Measurements from ENCODE around the gene CD6.

CD6 gene

DNA sequence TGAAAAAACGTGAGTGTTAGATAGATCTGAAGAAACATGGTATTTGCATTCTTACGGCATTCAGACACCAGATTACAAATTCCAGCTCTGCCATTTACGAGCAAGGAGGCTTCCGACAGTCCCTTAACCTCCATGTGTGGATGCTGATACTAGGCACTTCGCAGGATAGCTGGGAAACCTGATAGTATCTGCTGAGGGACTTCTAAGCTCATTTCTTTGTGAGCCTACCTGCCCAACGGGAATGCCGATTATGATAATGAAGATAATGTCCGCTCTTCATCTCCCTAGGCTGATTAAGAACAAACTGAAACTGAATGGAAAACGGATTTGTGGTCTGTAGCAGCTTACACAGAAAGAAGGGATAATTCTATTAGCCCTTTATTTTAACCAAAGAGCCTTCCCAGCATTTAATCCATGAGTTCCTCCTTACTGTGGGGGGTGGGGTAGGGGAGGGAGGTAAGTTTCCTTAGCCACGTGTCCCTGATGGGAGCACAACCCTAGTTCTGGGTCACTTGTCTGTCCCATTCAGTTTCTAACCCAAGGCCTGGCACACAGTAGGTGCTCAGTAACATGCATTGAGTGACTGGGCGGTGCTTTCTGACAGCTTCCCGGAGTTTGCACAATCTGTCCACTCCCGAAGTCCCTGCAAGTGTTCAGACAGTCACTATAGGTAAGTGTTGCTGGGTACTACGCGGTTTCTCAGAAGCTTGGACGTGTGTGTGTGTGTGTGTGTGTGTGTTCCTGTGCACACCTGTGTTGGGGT lies 39.2 kb downstream of the CD6 start:
- TF ChIP-seq GATA2 (IDR thresholded peaks at IDR 0.05; ENCODE audit: low read depth, low read length) (no peak), GATA3 (IDR thresholded peaks at IDR 0.05; ENCODE audit: low read depth, low read length) (no peak)

DNA sequence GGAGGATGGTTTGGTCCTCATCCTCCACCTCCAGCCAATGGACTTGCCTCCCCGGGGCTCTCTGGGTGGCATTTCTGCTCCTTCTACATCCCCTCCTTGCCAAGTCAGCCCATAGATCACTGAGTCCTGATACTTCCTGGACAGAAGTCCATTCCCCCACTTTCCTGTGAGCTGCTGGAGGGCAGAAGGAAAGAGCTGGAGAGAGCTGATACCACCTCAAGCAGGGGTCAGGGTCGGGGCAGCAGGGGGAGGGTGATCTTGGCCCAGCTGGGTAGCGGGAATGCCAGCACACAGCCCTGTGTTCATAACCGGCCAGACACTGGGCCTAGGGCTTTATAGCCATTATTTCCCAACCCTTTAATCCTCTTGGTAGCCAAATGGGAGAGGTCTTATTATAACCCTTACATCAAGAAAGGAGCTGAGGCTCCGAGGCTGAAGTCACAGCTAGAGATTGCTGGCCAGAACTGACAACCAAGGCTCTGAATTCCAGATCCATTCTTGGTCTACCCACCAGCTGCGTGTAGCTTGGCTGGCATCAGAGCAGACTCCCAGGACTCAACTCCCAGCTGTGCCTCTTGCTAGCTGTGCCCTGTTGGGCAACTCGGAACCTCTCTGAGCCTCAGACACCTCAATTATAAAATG lies 39.9 kb downstream of the CD6 start:
- TF ChIP-seq GATA2 (IDR thresholded peaks at IDR 0.05; ENCODE audit: low read depth, low read length), result no peak
- no peak for TF ChIP-seq GATA3 (IDR thresholded peaks at IDR 0.05; ENCODE audit: low read depth, low read length)

DNA sequence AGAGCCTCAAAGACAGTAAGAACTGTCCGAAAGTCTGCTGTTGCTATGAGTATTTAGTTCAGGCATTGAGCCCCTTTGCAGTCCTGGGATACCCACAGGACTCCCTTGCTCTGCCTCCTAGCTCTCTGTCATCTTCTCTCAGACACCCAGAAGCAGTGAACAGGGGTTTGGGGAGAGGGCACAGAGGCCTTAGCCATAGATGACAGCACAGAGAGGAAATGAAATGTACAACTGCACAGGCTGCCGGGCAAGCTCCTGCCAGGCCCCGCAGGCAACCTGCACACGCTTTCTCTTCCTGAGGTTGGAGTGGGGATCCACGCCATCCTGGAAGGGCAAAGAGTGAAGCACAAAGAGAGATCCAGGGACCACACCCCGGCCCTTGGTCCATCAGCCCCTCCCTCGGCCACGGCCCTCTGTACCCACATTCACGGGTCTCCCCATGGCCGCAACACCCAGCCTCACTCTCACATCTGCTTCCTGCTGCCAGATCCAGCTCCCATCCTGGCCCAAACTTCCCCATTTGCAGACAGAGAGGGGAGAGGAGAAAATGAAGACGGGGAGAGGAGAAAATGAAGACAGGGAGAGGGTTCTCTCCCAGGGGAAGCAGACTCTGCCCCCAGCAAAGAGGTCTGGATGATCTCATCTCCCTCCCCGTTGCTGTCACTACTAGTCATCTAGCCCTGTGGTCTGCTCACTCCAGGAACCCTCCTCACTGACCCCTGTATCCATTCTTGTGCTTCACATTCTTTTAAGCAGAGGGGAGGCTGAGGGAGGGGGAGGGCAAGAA lies 40.7 kb downstream of the CD6 start:
- TF ChIP-seq GATA3 (IDR thresholded peaks at IDR 0.05; ENCODE audit: low read depth, low read length) (no peak), GATA2 (IDR thresholded peaks at IDR 0.05; ENCODE audit: low read depth, low read length) (no peak)

DNA sequence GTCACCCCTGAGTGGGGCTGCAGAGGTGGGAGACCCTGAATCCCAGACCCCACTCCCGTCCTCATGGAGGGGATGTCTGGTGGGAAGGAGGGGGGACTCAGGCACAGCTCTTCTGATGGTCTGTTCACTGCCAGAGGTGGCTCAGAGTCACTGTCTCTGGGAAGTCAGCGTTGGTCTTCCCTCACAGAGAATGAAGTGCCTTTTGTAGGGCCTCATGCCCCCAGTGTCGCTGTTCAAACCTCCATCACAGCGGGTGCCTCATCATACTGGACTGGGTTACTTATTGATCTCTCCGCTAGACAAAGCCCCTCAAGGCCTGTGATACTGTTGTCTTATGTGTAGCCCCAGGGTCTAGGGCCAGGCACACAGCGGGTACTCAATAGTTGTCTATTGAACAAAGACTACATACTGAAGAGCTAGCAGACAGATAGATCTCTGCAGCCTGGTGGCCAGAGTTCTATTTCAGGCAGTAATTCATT lies 41.3 kb downstream of the CD6 start:
- no peak for TF ChIP-seq GATA3 (IDR thresholded peaks at IDR 0.05; ENCODE audit: low read depth, low read length)
- no peak for TF ChIP-seq GATA2 (IDR thresholded peaks at IDR 0.05; ENCODE audit: low read depth, low read length)

DNA sequence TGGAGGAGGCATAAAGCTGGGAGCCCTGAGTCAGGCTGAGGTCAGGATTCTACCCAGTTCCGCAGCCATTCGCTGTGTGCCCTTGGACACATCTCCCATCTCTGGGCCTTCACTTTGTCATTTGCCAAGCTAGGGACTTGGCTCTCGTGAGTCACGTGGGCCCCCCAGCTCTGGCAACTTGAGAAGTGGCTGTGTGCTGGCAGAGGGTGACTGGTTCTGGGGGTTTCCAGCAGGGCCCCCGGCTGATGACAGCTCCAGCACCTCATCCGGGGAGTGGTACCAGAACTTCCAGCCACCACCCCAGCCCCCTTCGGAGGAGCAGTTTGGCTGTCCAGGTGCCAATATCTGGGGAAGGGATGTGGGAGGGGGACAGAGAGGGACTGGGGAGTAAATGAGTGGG lies 46.6 kb downstream of the CD6 start:
- TF ChIP-seq GATA2 (IDR thresholded peaks at IDR 0.05; ENCODE audit: low read depth, low read length) (no peak), GATA3 (IDR thresholded peaks at IDR 0.05; ENCODE audit: low read depth, low read length) (no peak)

DNA sequence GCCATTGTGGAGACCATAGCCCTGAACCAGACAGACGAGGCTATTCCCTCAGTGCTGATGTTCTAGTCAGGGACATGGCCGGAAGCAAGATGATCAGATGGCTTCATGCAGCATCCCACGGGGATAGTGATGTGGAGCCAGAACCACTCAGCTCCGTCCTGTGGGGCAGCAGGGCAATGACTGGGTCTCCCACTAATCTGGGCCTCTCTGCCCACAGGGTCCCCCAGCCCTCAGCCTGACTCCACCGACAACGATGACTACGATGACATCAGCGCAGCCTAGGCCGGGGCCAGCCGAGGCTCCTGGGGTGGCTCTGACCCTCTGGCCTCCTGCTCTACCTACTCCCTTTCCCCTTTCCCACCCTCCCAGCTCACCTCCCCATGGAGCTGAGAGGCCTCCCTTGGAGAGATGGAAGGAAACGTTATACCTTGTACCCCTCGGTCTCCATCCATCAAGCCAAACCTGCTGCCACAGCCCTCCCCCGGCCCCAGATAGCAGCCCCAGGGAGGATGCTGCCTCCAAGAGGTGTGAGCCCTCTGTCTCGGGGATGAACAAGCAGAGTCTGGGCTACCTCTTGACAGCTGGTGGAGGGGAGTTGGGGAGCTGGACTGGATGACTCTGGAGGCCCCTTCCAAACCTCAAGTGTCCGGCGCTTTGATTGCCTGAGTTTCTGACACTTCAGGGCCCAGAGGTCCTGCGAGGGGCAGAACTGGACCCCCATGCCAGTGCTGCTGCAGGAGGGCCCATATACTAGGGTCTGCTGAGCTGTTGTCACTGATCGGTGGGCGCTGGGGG lies 47.8 kb downstream of the CD6 start:
- no peak for TF ChIP-seq GATA3 (IDR thresholded peaks at IDR 0.05; ENCODE audit: low read depth, low read length)
- TF ChIP-seq GATA2 (IDR thresholded peaks at IDR 0.05; ENCODE audit: low read depth, low read length), result no peak

DNA sequence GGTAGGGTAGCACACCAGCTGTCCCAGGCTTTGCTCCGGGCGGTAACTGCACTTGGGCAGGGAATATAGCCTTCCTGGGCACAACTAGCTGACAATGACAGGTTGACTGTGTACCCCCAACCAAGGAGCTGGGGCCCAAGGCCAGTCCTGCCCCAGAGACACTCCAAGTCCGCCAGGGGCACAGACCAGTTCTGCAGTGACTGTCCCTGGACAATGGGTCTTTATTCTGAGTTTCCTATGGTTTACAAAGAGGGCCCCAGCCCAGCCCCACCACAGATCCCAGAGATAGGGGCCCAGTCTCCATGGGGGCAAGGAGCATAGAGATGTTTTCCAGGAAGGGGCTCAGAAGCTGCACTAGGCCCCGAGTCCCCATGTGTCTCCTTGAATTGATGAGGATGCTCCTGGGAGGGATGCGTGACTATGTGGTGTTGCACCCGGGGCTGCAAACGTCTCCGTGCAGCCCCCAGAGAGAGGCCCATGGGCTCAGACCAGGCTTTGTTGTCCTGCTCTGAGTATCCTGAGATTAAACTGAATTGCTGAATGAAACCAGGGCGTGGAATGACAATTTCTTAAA lies 48.4 kb downstream of the CD6 start:
- TF ChIP-seq GATA2 (IDR thresholded peaks at IDR 0.05; ENCODE audit: low read depth, low read length), result no peak
- no peak for TF ChIP-seq GATA3 (IDR thresholded peaks at IDR 0.05; ENCODE audit: low read depth, low read length)

DNA sequence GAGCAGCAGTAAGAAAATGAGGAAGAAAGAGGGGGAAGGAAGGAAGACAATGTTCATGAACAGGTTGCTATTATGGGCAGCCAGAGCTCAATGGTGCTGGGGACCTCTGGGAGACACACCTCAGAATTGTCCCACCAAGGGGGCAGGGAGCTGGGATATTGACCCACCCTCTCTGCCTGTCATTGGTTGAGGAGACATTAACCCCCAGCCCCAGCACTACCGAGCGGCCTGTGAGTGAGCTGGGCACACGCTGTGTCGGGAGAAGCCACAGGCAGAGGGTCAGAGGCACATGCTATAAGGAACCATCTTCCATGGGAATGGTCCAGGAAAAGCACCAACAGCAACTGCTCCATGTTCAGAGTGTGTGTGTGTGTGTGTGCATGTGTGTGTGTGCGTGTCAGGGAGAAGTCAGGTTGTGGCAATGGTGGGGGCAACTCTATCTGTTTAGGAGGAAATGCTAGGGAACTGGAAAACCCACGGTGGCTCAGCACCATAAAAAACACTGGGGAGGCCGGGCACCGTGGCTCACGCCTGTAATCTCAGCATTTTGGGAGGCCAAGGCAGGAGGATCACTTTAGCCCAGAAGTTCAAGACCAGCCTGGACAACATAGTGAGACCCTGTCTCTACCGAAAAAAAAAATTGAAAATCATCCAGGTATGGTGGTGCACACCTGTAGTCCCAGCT lies 49.2 kb downstream of the CD6 start:
- TF ChIP-seq GATA3 (IDR thresholded peaks at IDR 0.05; ENCODE audit: low read depth, low read length) (no peak), GATA2 (IDR thresholded peaks at IDR 0.05; ENCODE audit: low read depth, low read length) (no peak)

DNA sequence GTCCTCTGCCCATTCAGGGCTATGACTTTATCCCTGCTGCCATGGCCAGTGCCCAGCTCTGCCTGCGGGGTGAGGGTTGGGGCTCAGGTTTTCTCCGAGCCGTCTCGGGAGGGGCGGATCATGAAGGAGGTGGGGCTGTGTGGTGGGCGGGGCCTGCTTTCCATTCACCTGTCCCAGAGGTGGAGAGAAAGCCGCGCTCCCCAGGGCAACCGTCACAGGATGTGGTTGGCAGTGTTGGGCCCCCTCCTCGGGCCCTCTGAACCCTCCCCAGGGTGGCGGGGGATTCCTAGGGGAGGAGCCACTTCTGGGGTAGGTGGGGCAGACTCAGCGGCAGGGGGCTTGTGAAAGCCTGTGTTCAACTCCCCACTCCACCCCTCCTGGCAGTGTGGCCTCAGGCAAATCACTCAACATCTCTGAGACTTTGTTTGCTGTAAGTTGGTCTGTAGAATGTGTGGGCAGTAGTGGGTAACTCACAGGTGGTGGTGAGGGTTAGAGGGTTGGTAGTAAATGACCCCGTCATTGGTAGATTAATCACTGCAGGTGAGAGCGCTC lies 50.3 kb downstream of the CD6 start:
- no peak for TF ChIP-seq GATA2 (IDR thresholded peaks at IDR 0.05; ENCODE audit: low read depth, low read length)
- no peak for TF ChIP-seq GATA3 (IDR thresholded peaks at IDR 0.05; ENCODE audit: low read depth, low read length)

DNA sequence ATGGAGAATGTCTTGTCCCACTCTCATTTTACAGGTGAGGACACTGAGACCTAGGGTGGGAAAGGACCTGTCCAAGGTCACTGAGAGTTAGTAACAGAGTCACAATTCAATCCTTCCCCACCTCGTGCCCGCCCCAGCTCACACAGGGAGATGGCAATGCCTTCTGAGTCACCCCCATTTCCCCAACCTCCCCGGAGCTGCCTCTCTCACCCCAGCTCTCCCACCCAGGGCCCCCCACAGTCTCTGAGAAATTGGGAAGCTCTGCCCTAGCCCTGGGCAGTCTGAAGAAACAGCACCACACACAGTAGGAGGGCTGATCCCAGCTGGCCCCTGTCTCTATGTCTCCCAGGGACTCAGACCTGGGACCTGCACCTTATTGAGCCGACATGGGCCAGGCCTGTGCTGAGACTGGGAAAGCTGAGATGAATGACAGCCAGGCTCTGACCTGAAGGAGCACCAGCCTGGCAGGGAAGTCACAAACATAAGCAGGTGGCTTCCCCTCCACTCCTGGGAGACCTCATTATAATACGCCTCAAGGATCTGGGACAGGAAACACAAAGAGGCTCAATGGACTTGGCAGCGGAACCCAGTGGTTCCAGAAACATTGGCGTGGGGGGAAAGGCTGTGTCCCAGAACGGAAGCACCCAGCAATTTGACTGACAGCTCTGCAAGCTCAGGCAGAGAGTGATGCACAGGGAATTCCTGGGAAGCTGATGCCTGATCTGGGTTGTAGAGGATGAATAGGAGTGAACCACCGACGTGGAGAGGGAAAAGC lies 51.0 kb downstream of the CD6 start:
- TF ChIP-seq GATA2 (IDR thresholded peaks at IDR 0.05; ENCODE audit: low read depth, low read length) (no peak), GATA3 (IDR thresholded peaks at IDR 0.05; ENCODE audit: low read depth, low read length) (no peak)

DNA sequence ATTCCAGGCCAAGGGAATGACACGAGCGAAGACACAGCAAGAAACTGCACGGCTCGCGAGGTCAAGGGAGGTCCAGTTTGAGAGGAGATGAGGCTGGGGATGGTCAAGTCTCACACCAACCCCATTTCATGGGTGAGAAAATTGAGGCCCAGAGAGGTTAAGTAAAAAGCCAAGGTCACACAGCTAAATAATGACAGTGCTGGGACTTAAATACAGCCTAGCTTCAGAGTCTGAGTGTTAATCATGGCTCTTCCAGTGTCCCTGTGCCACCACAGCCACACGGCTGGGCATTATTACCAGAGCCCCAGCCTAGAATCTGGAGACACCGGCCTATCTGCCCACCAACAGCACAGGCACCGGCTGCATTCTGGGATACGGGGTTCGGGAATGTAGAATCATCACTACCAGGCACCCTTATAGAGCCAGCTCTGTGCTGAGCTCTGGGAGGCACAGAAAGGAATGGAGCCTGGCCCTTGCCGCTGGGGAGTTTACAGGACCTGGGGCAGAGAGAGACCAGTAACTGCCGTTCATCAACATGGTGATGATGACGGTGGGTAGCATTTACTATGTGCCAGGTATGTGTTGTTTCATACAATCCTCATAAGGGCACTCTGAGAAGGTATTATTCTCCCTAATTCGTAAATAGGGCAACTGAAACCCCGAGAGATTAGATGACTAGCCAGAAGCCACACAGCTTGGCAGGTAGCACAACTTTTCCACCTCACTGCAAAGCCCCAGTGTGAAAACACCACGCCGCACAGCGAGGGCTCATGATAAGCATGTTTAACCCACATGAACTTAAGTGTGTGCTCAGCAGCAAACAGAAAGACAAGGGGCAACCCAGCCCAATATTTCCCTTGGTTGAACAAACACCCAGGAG lies 51.8 kb downstream of the CD6 start:
- TF ChIP-seq GATA3 (IDR thresholded peaks at IDR 0.05; ENCODE audit: low read depth, low read length) (no peak), GATA2 (IDR thresholded peaks at IDR 0.05; ENCODE audit: low read depth, low read length) (no peak)
